GM12874 (cell line): Measurements from ENCODE around the gene ALG14.

Experiments used
- TF ChIP-seq, protein P1 (sequence below): IDR thresholded peaks from 2 replicates; pipeline ENCODE4 v1.5.1; 2011; ENCODE audit warnings: low read depth, mild to moderate bottlenecking, control low read depth, low read length, moderate library complexity; ENCODE audit not compliant: insufficient read depth

ALG14 gene

DNA sequence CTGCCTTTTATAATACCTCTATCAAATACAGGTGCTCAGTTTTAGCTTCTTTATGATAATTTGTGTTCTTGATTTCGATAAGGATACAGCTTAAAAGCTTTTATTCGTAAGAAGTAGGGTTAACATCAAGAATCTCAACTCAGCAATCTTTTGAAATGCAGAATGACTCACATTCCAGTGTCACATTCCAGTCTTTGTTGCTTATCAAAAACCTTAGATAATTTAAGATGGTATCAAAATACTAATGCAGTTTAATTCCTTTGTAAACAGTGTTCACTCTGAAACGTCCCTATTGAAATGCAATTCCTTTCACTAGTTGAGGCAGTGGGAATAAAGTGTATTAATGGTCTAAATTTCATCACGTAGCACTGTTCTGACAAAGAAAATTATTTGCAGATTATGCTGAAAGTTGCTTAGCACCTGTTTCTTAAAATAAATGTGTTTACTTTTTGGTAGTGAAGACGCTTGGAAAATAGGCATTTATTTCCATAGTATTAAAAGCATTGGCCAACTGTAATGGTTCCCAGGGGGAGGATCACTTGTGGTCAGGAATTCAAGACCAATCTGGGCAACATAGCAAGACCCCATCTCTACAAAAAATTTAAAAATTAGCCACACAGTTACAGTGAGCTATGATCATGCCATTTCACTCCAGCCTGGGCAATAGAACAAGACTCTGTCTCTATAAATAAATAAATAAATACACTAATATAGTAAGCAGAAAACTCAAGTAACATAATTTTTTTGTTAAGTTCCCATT is 135.7 kb downstream of the ALG14 start:
- TF ChIP-seq, protein P1, sequence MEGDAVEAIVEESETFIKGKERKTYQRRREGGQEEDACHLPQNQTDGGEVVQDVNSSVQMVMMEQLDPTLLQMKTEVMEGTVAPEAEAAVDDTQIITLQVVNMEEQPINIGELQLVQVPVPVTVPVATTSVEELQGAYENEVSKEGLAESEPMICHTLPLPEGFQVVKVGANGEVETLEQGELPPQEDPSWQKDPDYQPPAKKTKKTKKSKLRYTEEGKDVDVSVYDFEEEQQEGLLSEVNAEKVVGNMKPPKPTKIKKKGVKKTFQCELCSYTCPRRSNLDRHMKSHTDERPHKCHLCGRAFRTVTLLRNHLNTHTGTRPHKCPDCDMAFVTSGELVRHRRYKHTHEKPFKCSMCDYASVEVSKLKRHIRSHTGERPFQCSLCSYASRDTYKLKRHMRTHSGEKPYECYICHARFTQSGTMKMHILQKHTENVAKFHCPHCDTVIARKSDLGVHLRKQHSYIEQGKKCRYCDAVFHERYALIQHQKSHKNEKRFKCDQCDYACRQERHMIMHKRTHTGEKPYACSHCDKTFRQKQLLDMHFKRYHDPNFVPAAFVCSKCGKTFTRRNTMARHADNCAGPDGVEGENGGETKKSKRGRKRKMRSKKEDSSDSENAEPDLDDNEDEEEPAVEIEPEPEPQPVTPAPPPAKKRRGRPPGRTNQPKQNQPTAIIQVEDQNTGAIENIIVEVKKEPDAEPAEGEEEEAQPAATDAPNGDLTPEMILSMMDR = no peak

DNA sequence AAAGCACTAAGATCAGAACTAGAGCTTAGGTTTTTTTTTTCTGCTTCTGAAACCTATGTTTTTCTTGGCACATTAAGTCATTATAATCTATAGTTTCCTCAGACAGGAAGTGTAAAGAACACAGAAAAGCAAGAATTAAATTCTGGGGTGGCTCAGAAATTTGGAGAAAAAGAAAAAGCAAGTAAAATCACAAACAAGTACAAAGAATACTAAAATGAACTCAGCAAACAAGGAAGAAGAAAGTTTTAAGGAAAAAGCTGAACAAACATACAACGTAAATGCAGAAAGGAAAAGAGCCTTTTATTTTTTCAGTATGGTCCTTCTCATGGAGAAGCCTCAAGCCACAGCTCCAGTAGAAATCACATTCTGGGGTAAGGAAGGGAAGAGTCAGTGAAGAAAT is 137.3 kb downstream of the ALG14 start:
- TF ChIP-seq, protein P1 = no peak

DNA sequence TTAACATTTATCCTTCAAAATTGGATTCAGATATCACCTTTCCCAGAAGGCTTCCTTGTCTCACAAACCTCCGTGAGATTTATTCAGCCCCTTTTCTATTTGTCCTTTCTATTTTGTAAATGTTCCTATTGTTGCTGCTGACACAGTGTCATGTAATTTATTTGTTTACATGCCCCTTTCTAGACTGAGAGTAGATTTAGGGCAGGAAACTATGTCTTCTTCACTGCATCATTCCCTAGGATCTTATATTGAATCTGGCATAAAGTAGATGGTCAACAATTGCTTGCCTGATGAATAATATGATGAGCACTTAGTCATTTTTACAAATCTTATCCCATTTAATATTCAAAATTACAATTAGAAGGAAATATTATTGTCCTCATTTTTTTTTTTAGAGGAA is 137.7 kb downstream of the ALG14 start:
- TF ChIP-seq, protein P1 = no peak

DNA sequence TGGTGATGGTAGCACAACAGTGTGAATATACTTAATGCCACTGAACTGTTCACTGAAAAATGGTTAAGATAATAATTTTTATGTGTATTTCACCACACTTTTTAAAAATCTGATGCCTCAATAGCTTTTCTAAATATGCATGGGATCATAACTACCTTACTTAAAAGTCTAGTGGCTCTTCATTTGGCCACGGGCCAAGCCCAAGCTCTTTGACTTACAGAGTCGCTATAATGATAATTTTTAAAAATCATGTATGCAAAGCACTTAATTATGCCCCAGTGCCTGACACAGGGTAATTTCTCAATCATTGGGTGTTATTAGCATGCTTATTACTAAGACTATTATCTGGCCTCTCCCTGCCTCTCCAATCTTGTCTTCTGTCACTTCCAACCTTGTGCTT is 138.2 kb downstream of the ALG14 start:
- TF ChIP-seq, protein P1 = no peak

DNA sequence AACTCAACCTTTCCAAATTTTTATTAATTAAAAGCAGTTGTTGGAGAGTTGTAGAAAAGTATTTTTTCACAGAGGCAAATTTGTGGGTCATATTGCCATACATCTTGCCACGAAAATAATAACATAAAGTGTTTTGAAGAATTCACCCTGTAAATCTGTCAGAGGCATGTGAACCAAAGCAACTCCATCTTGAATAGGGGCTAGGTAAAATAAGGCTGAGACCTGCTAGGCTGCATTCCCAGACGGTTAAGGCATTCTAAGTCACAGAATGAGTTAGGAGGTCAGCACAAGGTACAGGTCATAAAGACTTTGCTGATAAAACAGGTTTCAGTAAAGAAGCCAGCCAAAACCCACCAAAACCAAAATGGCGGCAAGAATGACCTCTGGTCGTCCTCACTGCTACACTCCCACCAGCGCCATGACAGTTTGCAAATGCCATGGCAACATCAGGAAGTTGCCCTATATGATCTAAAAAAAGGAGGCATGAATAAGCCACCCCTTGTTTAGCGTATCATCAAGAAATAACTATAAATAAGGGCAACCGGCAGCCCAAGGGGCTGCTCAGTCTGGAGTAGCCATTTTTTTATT is 141.4 kb downstream of the ALG14 start:
- TF ChIP-seq, protein P1 = no peak

DNA sequence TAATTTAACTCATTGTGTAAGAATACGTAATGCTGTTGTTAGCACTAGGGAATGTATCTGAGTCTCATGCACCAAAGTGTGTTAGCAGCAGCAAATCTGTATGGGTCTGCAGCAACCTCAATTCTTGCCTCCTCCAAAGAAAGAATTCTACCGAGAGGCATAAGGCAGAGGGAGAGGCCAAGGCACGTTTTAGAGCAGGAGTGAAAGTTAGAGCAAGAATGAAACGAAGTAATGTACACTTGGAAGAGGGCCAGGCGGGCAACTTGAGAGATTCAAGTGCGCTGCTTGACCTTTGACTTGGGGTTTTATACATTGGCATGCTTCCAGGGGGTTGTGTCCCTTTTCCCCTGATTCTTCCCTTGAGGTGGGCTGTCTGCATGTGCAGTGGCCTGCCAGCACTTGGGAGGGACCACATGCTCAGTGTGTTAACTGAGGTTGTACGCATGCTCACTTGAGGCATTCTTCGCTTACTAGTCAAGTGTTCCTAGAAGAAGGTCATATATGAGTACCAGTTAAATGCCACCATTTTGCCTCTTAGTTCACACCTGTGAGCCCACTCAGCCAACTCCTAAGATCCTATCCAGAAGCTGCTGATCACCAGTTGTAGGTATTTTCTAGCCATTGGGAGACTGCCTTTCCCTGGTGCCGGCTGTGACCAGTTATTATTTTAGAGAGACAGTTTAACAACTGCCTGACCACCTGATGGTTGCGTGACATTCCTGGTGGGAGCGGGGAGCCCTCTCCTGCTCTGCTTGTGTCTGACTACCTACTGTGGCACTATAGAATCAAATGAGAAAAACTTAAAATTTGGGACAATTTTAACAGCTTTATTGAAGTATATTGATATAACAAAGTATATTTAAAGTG is 143.2 kb downstream of the ALG14 start:
- TF ChIP-seq, protein P1 = no peak

DNA sequence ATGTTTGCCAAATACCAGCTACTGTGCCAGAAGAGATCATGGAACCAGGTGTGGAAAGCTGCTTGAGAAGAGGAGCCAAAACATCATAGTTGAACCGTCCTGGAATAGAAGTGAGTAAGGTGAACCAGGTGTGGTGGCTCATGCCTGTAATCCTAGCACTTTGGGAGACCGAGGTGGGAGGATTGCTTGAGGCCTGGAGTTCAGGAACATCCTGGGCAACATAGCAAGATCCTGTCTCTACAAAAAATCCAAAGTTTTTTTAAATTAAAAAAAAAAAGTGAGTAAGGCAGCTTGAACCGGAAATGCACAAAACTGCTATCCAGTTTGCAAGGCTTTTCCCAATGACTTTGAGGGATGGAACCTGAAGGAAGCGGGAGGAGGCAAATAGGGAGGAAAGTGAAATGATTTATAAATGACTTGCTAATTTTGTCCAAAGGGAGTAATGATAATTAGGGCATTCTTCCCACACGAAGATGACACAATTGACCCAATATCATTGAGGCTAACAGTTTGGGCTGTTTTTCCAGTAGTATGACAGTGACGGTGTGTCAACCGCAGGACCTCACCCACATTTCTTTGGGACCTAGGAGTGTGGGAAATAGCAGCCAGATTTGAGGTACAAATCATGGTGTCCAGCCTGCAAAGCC is 144.3 kb downstream of the ALG14 start:
- TF ChIP-seq, protein P1 = no peak
